WERI-Rb-1 (cell line): Measurements from ENCODE around the gene CAPN9.

Experiments used
- DNase-seq: peaks from one replicate; pipeline ENCODE4 v3.0.0-alpha.2; 2020
- H3K27ac ChIP-seq: fragments of 250-450 bp; sonication (Bioruptor Pico); 2 replicates; pipeline ENCODE4 v1.5.1; 2020; ENCODE audit warnings: mild to moderate bottlenecking, moderate library complexity
- H3K27me3 ChIP-seq: fragments of 250-450 bp; sonication (Bioruptor Pico); 2 replicates; pipeline ENCODE4 v1.5.1; 2021; ENCODE audit warnings: mild to moderate bottlenecking, low read depth, moderate library complexity; ENCODE audit not compliant: insufficient read depth, severe bottlenecking
- H3K36me3 ChIP-seq: fragments of 250-450 bp; sonication (Bioruptor Pico); 2 replicates; pipeline ENCODE4 v1.5.1; 2020; ENCODE audit warnings: mild to moderate bottlenecking, moderate library complexity
- H3K4me3 ChIP-seq: 2 replicates; pipeline ENCODE4 v1.5.1; 2011; ENCODE audit warnings: low read depth, mild to moderate bottlenecking, control low read depth, low read length
- H3K9me3 ChIP-seq: fragments of 250-450 bp; sonication (Bioruptor Pico); 2 replicates; pipeline ENCODE4 v1.5.1; 2021; ENCODE audit warnings: mild to moderate bottlenecking, moderate library complexity; ENCODE audit not compliant: severe bottlenecking
- TF ChIP-seq, protein P1 (sequence below): IDR thresholded peaks from 2 replicates; pipeline ENCODE4 v1.5.1; 2011; ENCODE audit warnings: low read depth, mild to moderate bottlenecking, control low read depth, inconsistent platforms, low read length

CAPN9 gene

DNA sequence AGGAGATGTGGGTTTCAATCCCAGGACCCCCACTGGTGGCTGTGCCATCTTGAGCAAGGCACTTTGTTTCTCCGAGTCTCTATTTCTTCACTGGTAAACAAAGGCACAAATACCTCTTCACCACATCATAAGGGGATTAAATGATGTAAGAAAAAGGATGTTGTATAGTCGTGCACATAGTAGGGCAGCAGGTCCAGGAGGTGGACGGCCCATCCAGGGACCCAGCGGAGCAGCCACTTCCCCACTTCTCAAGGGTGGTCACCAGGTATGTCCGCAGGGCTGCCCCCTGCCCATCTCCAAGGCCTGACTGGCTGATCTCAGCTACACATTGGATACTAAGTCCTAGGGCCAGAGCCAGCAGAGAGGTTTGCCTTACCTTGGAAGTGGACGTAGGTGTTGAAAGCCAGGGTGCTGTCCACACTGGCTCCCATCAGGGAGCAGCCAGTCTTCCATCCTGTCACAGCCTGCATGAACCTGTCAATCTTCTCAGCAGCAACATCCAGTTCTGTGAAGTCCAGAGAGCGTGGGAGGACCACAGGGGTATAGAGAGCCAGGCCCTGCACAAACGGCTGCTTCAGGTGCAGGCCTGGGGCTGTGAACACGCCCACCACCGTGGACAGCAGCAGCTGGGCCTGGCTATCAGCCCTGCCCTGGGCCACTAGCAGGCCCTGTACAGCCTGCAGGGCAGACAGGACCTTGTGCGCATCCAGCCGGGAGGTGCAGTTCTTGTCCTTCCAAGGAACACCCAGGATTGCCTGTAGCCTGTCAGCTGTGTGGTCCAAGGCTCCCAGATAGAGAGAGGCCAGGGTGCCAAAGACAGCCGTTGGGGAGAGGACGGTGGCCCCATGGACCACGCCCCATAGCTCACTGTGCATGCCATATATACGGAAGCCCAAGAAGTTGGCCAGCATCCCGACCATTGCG, 37.3 kb upstream of the CAPN9 start:
- TF ChIP-seq, protein P1, sequence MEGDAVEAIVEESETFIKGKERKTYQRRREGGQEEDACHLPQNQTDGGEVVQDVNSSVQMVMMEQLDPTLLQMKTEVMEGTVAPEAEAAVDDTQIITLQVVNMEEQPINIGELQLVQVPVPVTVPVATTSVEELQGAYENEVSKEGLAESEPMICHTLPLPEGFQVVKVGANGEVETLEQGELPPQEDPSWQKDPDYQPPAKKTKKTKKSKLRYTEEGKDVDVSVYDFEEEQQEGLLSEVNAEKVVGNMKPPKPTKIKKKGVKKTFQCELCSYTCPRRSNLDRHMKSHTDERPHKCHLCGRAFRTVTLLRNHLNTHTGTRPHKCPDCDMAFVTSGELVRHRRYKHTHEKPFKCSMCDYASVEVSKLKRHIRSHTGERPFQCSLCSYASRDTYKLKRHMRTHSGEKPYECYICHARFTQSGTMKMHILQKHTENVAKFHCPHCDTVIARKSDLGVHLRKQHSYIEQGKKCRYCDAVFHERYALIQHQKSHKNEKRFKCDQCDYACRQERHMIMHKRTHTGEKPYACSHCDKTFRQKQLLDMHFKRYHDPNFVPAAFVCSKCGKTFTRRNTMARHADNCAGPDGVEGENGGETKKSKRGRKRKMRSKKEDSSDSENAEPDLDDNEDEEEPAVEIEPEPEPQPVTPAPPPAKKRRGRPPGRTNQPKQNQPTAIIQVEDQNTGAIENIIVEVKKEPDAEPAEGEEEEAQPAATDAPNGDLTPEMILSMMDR: no peak

DNA sequence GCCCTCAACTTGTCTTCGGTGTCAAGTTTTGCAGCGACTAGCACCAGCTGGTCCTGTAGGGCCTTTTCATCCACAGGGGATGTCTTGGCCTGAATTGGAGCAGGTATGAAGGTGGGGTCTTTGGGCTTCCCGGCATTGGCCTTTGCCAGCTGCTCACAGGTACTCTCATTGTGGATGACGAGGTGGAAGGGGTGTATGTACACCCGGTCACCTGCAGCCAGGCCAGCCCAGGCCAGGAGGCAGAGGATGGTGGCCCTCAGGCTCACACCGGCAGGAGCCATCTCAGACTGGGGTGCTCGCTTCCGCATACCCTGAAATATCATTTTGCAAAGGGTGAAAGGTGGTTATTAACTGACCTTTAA, 36.7 kb upstream of the CAPN9 start:
- no peak overlapping the region for H3K27ac ChIP-seq
- H3K36me3 ChIP-seq: no peaks in the 10 kb centered on the region
- TF ChIP-seq, protein P1: no peak
- H3K4me3 ChIP-seq: no peak overlapping the region
- no peaks in the 10 kb centered on the region for H3K9me3 ChIP-seq
- no peak for DNase-seq
- no peaks in the 10 kb centered on the region for H3K27me3 ChIP-seq

More for the DNA sequence above, 37.3 kb upstream of the CAPN9 start:
- Histone ChIP-seq H3K27me3 (no peaks in the 10 kb centered on the region), H3K27ac (no peak overlapping the region), H3K4me3 (no peak overlapping the region), H3K36me3 (no peaks in the 10 kb centered on the region), H3K9me3 (no peaks in the 10 kb centered on the region)
- no peak for DNase-seq

DNA sequence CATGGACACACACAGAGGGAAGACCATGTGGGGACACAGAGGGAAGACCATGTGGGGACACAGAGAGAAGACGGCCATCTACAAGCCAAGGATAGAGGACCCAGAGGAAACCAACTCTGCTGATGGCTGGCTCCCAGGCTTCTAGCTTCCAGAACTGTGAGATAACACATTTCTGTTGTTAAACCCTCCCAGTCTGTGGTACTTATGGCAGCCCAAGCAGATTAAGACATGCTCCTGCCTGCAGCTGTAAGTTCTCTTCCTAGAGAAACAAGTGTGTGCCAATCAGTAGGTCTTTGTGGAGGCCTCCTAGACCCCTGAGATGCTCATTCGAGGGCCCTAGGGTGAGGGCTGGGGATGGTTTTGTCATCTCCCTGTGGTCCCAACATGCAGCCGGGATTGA, 35.9 kb upstream of the CAPN9 start:
- H3K27ac ChIP-seq: no peak overlapping the region
- no peak for DNase-seq
- TF ChIP-seq, protein P1: no peak
- H3K9me3 ChIP-seq: no peaks in the 10 kb centered on the region
- no peaks in the 10 kb centered on the region for H3K36me3 ChIP-seq
- no peak overlapping the region for H3K4me3 ChIP-seq
- no peaks in the 10 kb centered on the region for H3K27me3 ChIP-seq

DNA sequence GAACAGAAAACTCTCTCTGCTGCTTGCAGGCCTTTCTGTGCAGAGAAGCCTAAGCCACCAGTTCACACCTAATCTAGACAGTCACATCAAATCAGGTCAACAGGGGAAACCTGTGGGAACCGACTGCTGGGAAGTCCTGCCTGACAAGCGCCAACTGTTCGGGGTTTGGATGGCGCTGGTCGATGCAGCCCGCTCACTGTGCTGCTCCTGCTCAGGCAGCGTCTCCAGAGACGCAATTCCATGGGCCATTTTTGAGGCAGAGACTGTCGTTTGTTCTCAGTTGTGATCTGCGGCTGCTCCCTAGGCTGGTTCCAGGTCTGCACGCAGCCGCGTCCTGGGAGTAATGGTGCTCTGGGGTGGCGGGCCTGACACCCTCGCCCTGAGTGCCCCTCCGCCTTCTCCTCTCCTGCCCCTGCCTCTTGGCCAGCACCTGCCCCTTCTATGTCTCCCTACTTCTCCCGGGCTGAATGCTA, 34.7 kb upstream of the CAPN9 start:
- H3K36me3 ChIP-seq: no peaks in the 10 kb centered on the region
- no peak overlapping the region for H3K4me3 ChIP-seq
- H3K27me3 ChIP-seq: no peaks in the 10 kb centered on the region
- TF ChIP-seq, protein P1: no peak
- no peak for DNase-seq
- peaks cover 2% of the 10 kb centered on the region for H3K9me3 ChIP-seq
- no peak overlapping the region for H3K27ac ChIP-seq

DNA sequence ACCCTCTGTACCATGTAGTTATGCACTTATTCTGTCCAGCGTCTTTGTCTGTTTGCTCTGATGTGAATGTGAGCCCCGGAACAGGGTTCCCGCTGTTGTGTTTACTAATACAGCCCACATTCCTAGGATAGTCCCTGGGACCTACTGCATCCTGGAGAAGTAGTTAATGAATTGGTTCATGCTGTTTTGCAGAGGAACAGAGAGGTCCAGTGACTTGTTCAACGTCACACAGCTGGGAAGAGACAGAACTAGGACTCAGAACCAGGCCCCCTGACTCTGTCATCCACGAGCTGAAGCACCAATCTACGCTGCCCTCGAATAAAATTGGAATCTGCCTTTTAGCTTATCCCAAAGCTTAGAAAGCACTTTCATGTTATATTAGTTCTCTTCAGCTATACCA, 34.0 kb upstream of the CAPN9 start:
- H3K36me3 ChIP-seq: no peaks in the 10 kb centered on the region
- H3K9me3 ChIP-seq: peaks cover 2% of the 10 kb centered on the region
- no peak overlapping the region for H3K27ac ChIP-seq
- no peak overlapping the region for H3K4me3 ChIP-seq
- TF ChIP-seq, protein P1: no peak
- H3K27me3 ChIP-seq: no peaks in the 10 kb centered on the region
- DNase-seq: no peak

DNA sequence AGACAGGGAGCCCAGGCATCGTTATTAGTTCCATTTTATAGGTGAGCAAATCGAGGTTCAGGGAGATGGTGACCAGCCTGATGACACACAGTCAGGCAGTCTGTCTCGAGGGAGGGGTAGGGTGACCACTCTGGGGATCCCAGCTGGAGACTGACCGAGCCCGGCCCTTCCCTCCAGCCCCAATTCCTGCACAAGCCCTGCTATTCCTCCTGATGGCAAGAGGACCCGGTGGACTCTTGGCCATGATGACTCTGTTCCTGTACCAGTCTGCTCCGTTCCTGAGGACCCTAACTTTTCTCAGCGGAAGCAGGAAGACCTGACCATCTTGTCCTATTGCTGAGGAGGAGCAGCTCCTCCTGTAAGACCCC, 33.7 kb upstream of the CAPN9 start:
- Histone ChIP-seq H3K27ac (no peak overlapping the region), H3K4me3 (no peak overlapping the region), H3K9me3 (peaks cover 2% of the 10 kb centered on the region), H3K27me3 (no peaks in the 10 kb centered on the region), H3K36me3 (no peaks in the 10 kb centered on the region)
- TF ChIP-seq, protein P1: no peak
- DNase-seq: no peak
